ENCODE data around the gene CCDC47.

Gene CCDC47

DNA sequence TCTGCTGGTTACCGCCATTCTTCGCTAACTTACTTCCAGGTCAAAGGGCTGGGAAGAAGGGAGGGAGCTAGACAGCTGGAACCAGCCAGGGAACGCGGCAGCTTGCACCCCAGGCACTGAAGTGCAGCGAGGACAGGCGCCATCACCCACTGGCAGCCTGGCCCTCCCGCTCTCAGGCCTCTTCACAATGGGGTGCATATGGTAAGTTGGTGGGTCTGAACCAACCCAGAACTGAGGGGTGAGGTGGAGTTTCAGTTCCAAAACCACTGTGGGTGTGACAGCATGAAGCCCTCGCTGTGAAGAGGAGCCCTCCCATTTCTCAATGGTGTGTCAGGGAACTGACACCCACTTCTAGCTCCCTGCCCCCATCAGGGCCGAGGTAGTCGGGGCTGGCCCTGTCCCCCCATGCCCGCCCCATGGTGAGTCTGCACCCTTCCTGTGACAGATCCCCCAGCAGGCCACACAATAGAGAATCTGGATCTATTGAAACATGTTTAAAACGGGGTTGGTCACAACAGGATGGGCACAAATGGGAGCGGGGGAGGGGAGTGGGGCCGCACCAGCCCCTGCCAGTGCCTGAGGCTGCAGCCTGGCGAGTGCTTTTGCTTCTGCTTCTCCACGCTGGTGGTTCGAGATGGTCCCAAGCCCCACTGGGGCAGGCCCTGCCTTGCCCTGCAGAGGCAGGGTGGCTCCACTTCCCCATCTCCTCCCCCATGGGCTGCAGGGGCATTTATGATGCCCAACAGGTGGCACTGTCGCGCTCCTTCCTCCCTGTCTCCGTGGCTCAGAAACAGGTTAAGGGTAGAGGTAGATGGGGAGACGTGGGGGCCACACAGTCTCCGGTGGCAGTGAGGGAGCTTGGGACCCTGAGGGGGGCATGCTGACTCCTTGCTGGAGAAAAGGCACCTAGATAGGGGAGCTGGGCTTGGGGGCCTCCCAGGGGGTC, 75.8 kb downstream of the CCDC47 start:
- FAIRE-seq = no peak

DNA sequence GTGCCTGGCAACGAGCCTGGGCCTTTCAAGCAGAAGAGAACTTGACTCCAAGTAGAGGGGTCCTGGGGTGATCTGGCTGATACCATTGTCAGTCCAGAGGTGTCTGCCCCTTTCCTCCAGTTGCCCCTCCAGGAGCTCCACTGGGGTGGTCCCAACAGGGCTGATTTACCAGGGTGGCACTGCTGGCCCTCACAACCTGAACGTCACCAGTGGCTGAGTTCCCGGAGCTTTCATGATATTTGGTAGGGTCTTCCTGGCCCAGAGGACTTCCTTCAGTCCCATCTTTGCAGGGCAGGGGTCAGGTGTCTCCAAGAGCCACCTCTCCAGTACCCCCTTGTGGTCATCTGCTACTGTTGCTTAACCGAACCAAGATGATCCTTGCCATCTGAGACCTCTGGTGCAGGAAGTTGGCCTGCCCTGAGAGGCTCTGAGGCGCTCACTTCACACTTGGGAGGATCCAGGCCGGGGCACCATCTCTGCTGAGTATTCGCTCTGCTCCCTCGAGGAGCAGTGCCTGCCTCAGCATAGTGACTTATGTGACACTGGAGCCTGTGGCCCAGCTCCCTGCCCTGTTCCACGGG, 76.9 kb downstream of the CCDC47 start:
- no peak for FAIRE-seq

DNA sequence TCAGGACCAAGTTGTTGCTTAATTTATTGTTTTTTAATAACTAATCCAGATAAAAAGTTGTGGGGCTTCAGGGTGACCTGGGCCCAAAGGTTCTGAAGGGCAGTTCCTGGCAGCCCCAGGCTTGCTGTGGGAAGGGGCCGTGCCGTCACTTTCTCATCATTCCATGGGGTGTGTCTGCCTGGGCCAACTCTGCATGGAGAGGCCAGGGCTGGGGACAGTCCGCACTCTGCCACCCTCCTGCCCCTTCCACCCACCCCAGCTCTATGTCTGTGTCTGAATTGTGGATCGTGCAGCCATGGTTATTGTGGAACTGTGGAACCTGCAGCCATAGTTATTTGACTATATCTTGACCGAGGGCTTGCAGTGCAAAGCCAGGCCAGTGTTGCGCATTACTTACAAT, 77.5 kb downstream of the CCDC47 start:
- no peak for FAIRE-seq

Data from G401.6 (cell line).